HepG2 (cell line): ENCODE measurements around the gene GSDMA. TPM values are rescaled to one million over a fixed set of nuclear protein-coding genes. Genes with fewer than 3 reads are reported as not detected.
A peak's percentile ranks its signal among the peaks of the same experiment; 100 is the strongest.

Source experiments
- CEBPG ChIP-seq: IDR thresholded peaks from 2 replicates; pipeline ENCODE4 v1.6.1; 2016
- DMAP1 ChIP-seq: IDR thresholded peaks from 2 replicates; pipeline ENCODE4 v1.6.1; 2016
- GATAD2A ChIP-seq: IDR thresholded peaks from 2 replicates; pipeline ENCODE4 v1.6.1; 2016
- MAFG ChIP-seq: sonication (generic); formaldehyde crosslinking; IDR thresholded peaks from 2 replicates; pipeline ENCODE4 v1.5.1; 2020; ENCODE audit warnings: mild to moderate bottlenecking, missing genetic modification reagents
- MAZ ChIP-seq, 2 experiments: sonication (generic) in 1 of 2; formaldehyde crosslinking in 1 of 2; IDR thresholded peaks; 2 replicates each; pipeline versions ENCODE4 v1.5.0 to v1.6.1; 2012 to 2020; ENCODE audit warnings: low read depth in 2 of 2, mild to moderate bottlenecking in 2 of 2, borderline replicate concordance in 1 of 2, improper control_type of control experiment in 1 of 2, low read length in 1 of 2, missing genetic modification reagents in 1 of 2, moderate library complexity in 1 of 2
- MED1 ChIP-seq: sonication (generic); formaldehyde crosslinking; IDR thresholded peaks from 2 replicates; pipeline ENCODE4 v1.4.0; 2020; ENCODE audit warnings: missing genetic modification reagents
- NR2F6 ChIP-seq, 2 experiments: IDR thresholded peaks; 2 replicates each; pipeline ENCODE4 v1.6.1; 2016; ENCODE audit warnings: antibody characterized with exemption in 1 of 2, mild to moderate bottlenecking in 1 of 2
- RXRB ChIP-seq: IDR thresholded peaks from 2 replicates; pipeline ENCODE4 v1.6.1; 2016; ENCODE audit warnings: borderline replicate concordance, missing genetic modification reagents, missing compliant biosample characterization
- SOX13 ChIP-seq, 3 experiments: fragments of 450-650 bp in 1 of 3; sonication (generic) in 1 of 3; formaldehyde crosslinking in 1 of 3; IDR thresholded peaks in 2 of 3; conservative IDR thresholded peaks in 1 of 3; 2 replicates each; pipeline versions ENCODE4 v1.5.0 to v1.6.1; 2016 to 2020; ENCODE audit warnings: antibody characterized with exemption in 1 of 3, mild to moderate bottlenecking in 1 of 3, missing compliant biosample characterization in 1 of 3, missing genetic modification reagents in 1 of 3, moderate library complexity in 1 of 3
- SOX5 ChIP-seq: IDR thresholded peaks from 2 replicates; pipeline ENCODE4 v1.6.1; 2016; ENCODE audit warnings: borderline replicate concordance
- THAP11 ChIP-seq: IDR thresholded peaks from 2 replicates; pipeline ENCODE4 v1.6.1; 2016; ENCODE audit warnings: missing biosample characterization, missing genetic modification reagents
- ZNF567 ChIP-seq: sonication (generic); formaldehyde crosslinking; IDR thresholded peaks from 2 replicates; pipeline ENCODE4 v1.8.1; 2023; ENCODE audit warnings: mild to moderate bottlenecking, missing genetic modification reagents, borderline replicate concordance
- ZNF747 ChIP-seq: sonication (generic); formaldehyde crosslinking; IDR thresholded peaks from 2 replicates; pipeline ENCODE4 v1.8.1; 2023; ENCODE audit warnings: missing genetic modification reagents, mild to moderate bottlenecking, borderline replicate concordance
- polyA plus RNA-seq, 8 experiments: library from polyadenylated mRNA; depleted of rRNA in 3 of 8; stranded (reverse) in 7 of 8; unstranded in 1 of 8; fragments of >200 nt; fragmentation: Illumina TruSeq in 4 of 8; extraction: Trizol in 4 of 8; gene quantifications; 2 replicates each; pipeline versions ENCODE4 v1.2.1 to v1.2.3, GENCODE V29; 2011 to 2016; ENCODE audit warnings: low read depth in 4 of 8, missing spikeins in 1 of 8, mixed read lengths in 1 of 8; ENCODE audit not compliant: insufficient read depth in 1 of 8
- total RNA-seq, 5 experiments: library from RNA; depleted of rRNA; stranded (reverse); fragments of >200 nt; fragmentation: Illumina TruSeq; extraction: Trizol; gene quantifications; 2 replicates each; pipeline ENCODE4 v1.2.3, GENCODE V29; 2016; ENCODE audit warnings: low read depth in 1 of 5
- TF ChIP-seq, protein P1 (sequence below): sonication (generic); formaldehyde crosslinking; IDR thresholded peaks from 2 replicates; pipeline ENCODE4 v1.8.1; 2023; ENCODE audit warnings: mild to moderate bottlenecking, inconsistent platforms, moderate library complexity, missing genetic modification reagents, borderline replicate concordance
- TF ChIP-seq, protein P2 (sequence below): sonication (generic); formaldehyde crosslinking; IDR thresholded peaks from 2 replicates; pipeline ENCODE4 v1.4.0; 2020; ENCODE audit warnings: missing genetic modification reagents
- TF ChIP-seq, protein P3 (sequence below), 2 experiments: sonication (generic) in 1 of 2; formaldehyde crosslinking in 1 of 2; IDR thresholded peaks; 2 replicates each; pipeline versions ENCODE4 v1.5.1 to v1.6.1; 2011 to 2020; ENCODE audit warnings: borderline replicate concordance in 1 of 2, low read depth in 1 of 2, low read length in 1 of 2, mild to moderate bottlenecking in 1 of 2, missing genetic modification reagents in 1 of 2, moderate library complexity in 1 of 2
- TF ChIP-seq, protein P4 (sequence below): sonication (generic); formaldehyde crosslinking; IDR thresholded peaks from 2 replicates; pipeline ENCODE4 v1.4.0; 2020; ENCODE audit warnings: missing genetic modification reagents, borderline replicate concordance
- TF ChIP-seq, protein P5 (sequence below): sonication (generic); formaldehyde crosslinking; IDR thresholded peaks from 2 replicates; pipeline ENCODE4 v1.5.1; 2020; ENCODE audit warnings: missing genetic modification reagents, mild to moderate bottlenecking, borderline replicate concordance

GSDMA gene
- total and polyA plus RNA-seq, 2 of the 13 experiments (the other 11 are each of a cell fraction or from before 2014, with no cell fraction given), result not detected

DNA sequence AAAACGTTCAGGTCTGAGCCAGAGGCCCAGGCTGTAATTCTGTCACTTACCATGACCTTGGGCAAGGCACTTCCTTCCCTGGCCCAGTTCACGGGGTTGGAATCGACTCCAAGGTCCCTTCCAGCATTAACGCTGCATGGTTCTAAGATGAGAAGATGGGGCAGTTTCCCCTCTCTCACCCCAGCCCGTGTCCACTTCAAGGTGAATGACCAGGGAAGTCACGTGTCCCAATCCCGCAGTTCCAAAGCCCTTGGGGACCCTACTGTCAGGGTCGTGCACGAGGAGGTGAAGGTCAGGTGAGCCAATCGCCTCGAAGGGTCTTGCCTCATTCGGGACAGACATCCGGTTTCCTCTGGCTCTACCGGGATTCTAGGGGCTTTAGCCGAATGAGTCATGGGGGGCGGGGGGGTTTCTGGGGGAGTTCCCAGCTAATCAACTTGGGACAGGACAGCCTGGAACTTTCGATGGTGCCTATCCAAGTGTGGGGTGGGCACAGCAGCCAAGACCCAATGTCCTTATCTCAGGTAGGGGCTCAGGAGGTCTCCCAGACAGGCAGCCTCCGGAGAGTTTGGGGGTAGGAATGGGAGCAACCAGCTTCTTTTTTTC, 51.7 kb downstream of the GSDMA start (continued):
- TF ChIP-seq, protein P1, sequence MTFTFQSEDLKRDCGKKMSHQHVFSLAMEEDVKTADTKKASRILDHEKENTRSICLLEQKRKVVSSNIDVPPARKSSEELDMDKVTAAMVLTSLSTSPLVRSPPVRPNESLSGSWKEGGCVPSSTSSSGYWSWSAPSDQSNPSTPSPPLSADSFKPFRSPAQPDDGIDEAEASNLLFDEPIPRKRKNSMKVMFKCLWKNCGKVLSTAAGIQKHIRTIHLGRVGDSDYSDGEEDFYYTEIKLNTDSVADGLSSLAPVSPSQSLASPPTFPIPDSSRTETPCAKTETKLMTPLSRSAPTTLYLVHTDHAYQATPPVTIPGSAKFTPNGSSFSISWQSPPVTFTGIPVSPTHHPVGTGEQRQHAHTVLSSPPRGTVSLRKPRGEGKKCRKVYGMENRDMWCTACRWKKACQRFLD (CRISPR knock-in tag), result no peak
- TF ChIP-seq MAFG (no peak), ZNF567 (CRISPR knock-in tag) (0 out of 2 replicates have a peak, but pooled peaks have one; percentile 2), ZNF747 (0 out of 2 replicates have a peak, but pooled peaks have one; percentile 14), MAZ (IDR thresholded peaks at IDR 0.05; ENCODE audit: borderline replicate concordance, low read depth, low read length) (no peak), MAZ (CRISPR knock-in tag; IDR thresholded peaks at IDR 0.05; ENCODE audit: low read depth) (no peak), SOX5 (CRISPR knock-in tag) (no peak), MED1 (CRISPR knock-in tag) (0 out of 2 replicates have a peak, but pooled peaks have one; percentile 15), RXRB (peak; percentile 53), DMAP1 (CRISPR knock-in tag) (0 out of 2 replicates have a peak, but pooled peaks have one; percentile 4), GATAD2A (CRISPR knock-in tag) (peak; percentile 50), SOX13 (IDR thresholded peaks at IDR 0.05) (no peak), SOX13 (CRISPR knock-in tag; conservative IDR thresholded peaks at IDR 0.05 in 1 of 2, IDR thresholded peaks at IDR 0.05 in 1 of 2) (no peak), CEBPG (CRISPR knock-in tag) (peak; percentile 24; the same call in 1 of the 2 replicates), THAP11 (peak; percentile 35; the same call in 1 of the 2 replicates), NR2F6 (IDR thresholded peaks at IDR 0.05) (0 out of 2 replicates have a peak, but pooled peaks have one; percentile 4), NR2F6 (CRISPR knock-in tag; IDR thresholded peaks at IDR 0.05) (0 out of 2 replicates have a peak, but pooled peaks have one; percentile 32)
- TF ChIP-seq, protein P2, sequence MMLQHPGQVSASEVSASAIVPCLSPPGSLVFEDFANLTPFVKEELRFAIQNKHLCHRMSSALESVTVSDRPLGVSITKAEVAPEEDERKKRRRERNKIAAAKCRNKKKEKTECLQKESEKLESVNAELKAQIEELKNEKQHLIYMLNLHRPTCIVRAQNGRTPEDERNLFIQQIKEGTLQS (CRISPR knock-in tag), result no peak
- TF ChIP-seq, protein P3, sequence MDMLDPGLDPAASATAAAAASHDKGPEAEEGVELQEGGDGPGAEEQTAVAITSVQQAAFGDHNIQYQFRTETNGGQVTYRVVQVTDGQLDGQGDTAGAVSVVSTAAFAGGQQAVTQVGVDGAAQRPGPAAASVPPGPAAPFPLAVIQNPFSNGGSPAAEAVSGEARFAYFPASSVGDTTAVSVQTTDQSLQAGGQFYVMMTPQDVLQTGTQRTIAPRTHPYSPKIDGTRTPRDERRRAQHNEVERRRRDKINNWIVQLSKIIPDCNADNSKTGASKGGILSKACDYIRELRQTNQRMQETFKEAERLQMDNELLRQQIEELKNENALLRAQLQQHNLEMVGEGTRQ (IDR thresholded peaks at IDR 0.05; ENCODE audit: low read depth, low read length), result peak; percentile 18; the same call in 1 of the 2 replicates
- TF ChIP-seq, protein P3 (CRISPR knock-in tag; IDR thresholded peaks at IDR 0.05; ENCODE audit: borderline replicate concordance), result peak; percentile 70; the same call in 1 of the 2 replicates
- TF ChIP-seq, protein P4, sequence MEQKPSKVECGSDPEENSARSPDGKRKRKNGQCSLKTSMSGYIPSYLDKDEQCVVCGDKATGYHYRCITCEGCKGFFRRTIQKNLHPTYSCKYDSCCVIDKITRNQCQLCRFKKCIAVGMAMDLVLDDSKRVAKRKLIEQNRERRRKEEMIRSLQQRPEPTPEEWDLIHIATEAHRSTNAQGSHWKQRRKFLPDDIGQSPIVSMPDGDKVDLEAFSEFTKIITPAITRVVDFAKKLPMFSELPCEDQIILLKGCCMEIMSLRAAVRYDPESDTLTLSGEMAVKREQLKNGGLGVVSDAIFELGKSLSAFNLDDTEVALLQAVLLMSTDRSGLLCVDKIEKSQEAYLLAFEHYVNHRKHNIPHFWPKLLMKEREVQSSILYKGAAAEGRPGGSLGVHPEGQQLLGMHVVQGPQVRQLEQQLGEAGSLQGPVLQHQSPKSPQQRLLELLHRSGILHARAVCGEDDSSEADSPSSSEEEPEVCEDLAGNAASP (CRISPR knock-in tag), result peak; percentile 36; the same call in 1 of the 2 replicates
- TF ChIP-seq, protein P5, sequence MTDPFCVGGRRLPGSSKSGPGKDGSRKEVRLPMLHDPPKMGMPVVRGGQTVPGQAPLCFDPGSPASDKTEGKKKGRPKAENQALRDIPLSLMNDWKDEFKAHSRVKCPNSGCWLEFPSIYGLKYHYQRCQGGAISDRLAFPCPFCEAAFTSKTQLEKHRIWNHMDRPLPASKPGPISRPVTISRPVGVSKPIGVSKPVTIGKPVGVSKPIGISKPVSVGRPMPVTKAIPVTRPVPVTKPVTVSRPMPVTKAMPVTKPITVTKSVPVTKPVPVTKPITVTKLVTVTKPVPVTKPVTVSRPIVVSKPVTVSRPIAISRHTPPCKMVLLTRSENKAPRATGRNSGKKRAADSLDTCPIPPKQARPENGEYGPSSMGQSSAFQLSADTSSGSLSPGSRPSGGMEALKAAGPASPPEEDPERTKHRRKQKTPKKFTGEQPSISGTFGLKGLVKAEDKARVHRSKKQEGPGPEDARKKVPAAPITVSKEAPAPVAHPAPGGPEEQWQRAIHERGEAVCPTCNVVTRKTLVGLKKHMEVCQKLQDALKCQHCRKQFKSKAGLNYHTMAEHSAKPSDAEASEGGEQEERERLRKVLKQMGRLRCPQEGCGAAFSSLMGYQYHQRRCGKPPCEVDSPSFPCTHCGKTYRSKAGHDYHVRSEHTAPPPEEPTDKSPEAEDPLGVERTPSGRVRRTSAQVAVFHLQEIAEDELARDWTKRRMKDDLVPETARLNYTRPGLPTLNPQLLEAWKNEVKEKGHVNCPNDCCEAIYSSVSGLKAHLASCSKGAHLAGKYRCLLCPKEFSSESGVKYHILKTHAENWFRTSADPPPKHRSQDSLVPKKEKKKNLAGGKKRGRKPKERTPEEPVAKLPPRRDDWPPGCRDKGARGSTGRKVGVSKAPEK (CRISPR knock-in tag), result 0 out of 2 replicates have a peak, but pooled peaks have one; percentile 61
